Measurements from ENCODE around the gene CD55.

CD55 gene

DNA sequence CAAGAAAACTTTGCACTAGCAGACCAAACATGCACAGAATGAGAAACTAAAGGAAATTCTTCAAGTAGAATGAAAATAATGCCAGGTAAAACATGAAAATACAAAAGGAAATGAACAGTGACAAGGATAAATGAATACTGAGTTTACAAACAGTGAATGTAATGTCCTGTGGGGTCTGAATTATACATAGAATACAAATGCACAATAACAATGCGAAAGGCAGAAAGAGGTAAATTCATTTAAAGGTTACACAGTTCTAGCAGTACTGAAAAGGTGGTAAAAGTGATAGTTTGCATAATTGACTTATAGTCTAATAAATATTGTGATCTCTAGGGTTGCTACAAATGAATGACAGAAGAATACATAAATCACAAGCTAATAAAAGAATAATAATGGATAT is 12.9 kb downstream of the CD55 start:
- ChIA-PET CTCF (no interaction called here), POLR2A (no interaction called here)
- TF ChIP-seq, protein P1, sequence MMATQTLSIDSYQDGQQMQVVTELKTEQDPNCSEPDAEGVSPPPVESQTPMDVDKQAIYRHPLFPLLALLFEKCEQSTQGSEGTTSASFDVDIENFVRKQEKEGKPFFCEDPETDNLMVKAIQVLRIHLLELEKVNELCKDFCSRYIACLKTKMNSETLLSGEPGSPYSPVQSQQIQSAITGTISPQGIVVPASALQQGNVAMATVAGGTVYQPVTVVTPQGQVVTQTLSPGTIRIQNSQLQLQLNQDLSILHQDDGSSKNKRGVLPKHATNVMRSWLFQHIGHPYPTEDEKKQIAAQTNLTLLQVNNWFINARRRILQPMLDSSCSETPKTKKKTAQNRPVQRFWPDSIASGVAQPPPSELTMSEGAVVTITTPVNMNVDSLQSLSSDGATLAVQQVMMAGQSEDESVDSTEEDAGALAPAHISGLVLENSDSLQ (IDR thresholded peaks at IDR 0.05) = 0 out of 2 replicates have a peak, but pooled peaks have one; percentile 9
- TF ChIP-seq HDGF (IDR thresholded peaks at IDR 0.05; ENCODE audit: borderline replicate concordance) = no peak
- DNase-seq (ENCODE audit: extremely low spot score) = no peak

DNA sequence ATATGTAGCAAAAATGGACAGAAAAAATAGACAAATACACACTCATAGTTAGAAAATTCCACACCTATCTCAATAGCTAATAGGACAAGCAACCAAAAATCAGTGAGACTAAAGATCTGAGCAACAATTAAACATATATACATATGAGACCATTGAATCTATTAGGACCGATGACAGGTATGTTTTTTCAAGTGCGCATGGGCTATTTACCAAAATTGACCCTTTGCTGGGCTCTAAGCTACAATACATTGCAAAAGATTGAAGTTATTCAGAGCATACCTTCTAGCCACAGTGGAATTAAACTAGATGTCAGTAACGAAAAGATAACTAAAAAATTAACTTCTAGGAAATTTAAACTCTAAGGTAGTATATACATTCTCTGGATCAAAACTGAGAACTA is 13.7 kb downstream of the CD55 start:
- no peak for DNase-seq (ENCODE audit: extremely low spot score)
- POLR2A ChIA-PET = interaction anchor here (0.8 kb wide), 1 partner anchor 14 kb away, joined by 3 read pairs; the partner anchor contains the start of gene CD55
- CTCF ChIA-PET = no interaction called here
- no peak for TF ChIP-seq TARDBP (IDR thresholded peaks at IDR 0.05)
- TF ChIP-seq FOXM1 (IDR thresholded peaks at IDR 0.05; ENCODE audit: borderline replicate concordance) = no peak
- no peak for TF ChIP-seq FOXK2 (IDR thresholded peaks at IDR 0.05)
- TF ChIP-seq SUZ12 (IDR thresholded peaks at IDR 0.05) = no peak
- no peak for TF ChIP-seq NFRKB (IDR thresholded peaks at IDR 0.05)
- TF ChIP-seq, protein P1 (IDR thresholded peaks at IDR 0.05) = no peak
- no peak for TF ChIP-seq CTBP1 (IDR thresholded peaks at IDR 0.05; ENCODE audit: borderline replicate concordance)
- TF ChIP-seq ELF4 (IDR thresholded peaks at IDR 0.05) = no peak
- no peak for TF ChIP-seq BHLHE40 (IDR thresholded peaks at IDR 0.05; ENCODE audit: borderline replicate concordance)
- no peak for TF ChIP-seq ARNT (IDR thresholded peaks at IDR 0.05)
- TF ChIP-seq FOXA1 (IDR thresholded peaks at IDR 0.05) = no peak
- TF ChIP-seq LEF1 (IDR thresholded peaks at IDR 0.05; ENCODE audit: borderline replicate concordance) = no peak
- no peak for TF ChIP-seq L3MBTL2 (conservative IDR thresholded peaks at IDR 0.05)
- no peak for TF ChIP-seq ZNF384 (IDR thresholded peaks at IDR 0.05)
- TF ChIP-seq SP1 (IDR thresholded peaks at IDR 0.05) = no peak
- no peak for TF ChIP-seq HDGF (IDR thresholded peaks at IDR 0.05; ENCODE audit: borderline replicate concordance)

DNA sequence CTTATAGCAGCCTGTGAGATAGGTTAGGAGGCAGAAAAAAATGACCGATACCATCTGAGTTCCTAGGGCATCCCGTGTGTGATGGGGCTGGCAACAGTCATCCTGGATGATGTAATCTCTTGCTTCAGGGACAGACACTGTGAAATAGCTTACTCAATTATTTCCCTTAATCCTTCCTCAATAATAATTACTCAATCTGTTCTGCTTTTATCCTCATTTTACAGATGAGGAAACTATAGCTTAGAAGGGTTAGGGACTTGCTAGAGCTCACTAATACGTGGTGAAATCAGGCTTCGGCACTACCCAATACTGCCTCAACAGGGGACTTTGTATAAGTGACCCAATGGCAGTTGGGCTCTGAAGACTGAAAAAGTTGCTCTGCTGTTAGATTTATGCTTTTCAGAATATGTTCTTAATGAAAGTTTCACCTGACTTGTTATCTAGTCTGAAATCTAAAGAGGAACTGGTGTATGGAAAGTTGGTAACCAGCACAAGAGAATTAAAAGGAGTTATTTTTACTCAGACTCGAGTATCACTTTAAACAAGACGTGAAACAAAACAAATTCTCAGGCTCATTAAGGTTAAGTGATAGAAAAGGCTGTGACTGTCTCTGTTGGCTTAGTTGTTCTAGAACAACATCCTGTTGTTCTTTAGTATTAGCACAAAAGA is 14.4 kb downstream of the CD55 start:
- TF ChIP-seq FOXA1 (IDR thresholded peaks at IDR 0.05) = no peak
- no peak for TF ChIP-seq FOXK2 (IDR thresholded peaks at IDR 0.05)
- TF ChIP-seq NFRKB (IDR thresholded peaks at IDR 0.05) = no peak
- no peak for TF ChIP-seq LEF1 (IDR thresholded peaks at IDR 0.05; ENCODE audit: borderline replicate concordance)
- TF ChIP-seq HDGF (IDR thresholded peaks at IDR 0.05; ENCODE audit: borderline replicate concordance) = no peak
- TF ChIP-seq SP1 (IDR thresholded peaks at IDR 0.05) = no peak
- no peak for TF ChIP-seq TARDBP (IDR thresholded peaks at IDR 0.05)
- no peak for TF ChIP-seq SUZ12 (IDR thresholded peaks at IDR 0.05)
- TF ChIP-seq ARNT (IDR thresholded peaks at IDR 0.05) = no peak
- TF ChIP-seq BHLHE40 (IDR thresholded peaks at IDR 0.05; ENCODE audit: borderline replicate concordance) = no peak
- TF ChIP-seq, protein P1 (IDR thresholded peaks at IDR 0.05) = no peak
- TF ChIP-seq ELF4 (IDR thresholded peaks at IDR 0.05) = no peak
- TF ChIP-seq L3MBTL2 (conservative IDR thresholded peaks at IDR 0.05) = no peak
- TF ChIP-seq CTBP1 (IDR thresholded peaks at IDR 0.05; ENCODE audit: borderline replicate concordance) = no peak
- TF ChIP-seq ZNF384 (IDR thresholded peaks at IDR 0.05) = no peak
- no peak for TF ChIP-seq FOXM1 (IDR thresholded peaks at IDR 0.05; ENCODE audit: borderline replicate concordance)
- ChIA-PET CTCF (no interaction called here), POLR2A (interaction anchor here (0.8 to 1.4 kb wide), 2 partner anchors 14 kb away, joined by 3 to 5 read pairs; partner anchors contain the start of gene CD55)
- DNase-seq (ENCODE audit: extremely low spot score) = no peak

DNA sequence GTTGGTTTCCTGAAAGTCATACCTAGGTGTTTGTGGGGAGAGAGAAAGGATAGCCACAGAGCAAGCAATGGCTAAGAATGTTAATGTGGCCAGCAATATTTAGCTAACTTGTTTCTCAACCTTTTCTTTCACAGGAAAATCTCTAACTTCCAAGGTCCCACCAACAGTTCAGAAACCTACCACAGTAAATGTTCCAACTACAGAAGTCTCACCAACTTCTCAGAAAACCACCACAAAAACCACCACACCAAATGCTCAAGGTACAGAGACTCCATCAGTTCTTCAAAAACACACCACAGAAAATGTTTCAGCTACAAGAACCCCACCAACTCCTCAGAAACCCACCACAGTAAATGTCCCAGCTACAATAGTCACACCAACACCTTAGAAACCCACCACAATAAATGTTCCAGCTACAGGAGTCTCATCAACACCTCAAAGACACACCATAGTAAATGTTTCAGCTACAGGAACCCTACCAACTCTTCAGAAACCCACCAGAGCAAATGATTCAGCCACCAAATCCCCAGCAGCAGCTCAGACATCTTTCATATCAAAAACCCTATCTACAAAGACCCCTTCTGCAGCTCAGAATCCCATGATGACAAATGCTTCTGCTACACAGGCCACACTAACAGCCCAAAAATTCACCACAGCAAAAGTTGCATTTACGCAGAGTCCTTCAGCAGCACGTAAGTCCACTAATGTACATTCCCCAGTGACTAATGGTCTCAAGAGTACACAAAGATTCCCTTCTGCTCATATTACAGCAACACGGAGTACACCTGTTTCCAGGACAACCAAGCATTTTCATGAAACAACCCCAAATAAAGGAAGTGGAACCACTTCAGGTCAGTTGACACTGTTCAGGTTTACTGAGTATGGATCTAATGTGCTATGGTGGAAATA is 15.3 kb downstream of the CD55 start:
- POLR2A ChIA-PET = interaction anchor here (1.4 kb wide), 1 partner anchor 15 kb away, joined by 5 read pairs; the partner anchor contains the start of gene CD55
- DNase-seq (ENCODE audit: extremely low spot score) = no peak
- CTCF ChIA-PET = no interaction called here
- no peak for TF ChIP-seq FOXA1 (IDR thresholded peaks at IDR 0.05)

DNA sequence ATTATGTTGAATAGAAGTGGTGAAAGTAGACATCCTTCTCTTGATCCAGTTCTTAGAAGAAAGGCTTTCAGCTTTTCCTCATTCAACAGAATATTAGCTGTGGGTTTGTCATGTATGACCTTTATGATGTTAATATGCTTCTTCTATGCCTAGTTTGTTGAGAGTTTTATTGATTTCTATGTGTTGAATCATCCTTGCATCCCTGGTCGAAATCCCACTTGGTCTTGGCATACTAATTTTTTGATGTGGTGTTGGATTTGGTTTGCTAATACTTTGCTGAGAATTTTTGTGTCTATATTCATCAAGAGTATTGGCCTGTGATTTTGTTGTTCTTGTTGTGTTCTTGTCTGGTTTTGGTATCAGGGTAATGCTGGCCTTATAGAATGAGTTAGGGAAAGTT is 20.9 kb downstream of the CD55 start:
- ChIA-PET POLR2A (no interaction called here), CTCF (no interaction called here)
- DNase-seq (ENCODE audit: extremely low spot score) = no peak
- TF ChIP-seq BHLHE40 (IDR thresholded peaks at IDR 0.05; ENCODE audit: borderline replicate concordance) (no peak), SP1 (IDR thresholded peaks at IDR 0.05) (no peak), FOXK2 (IDR thresholded peaks at IDR 0.05) (no peak), LEF1 (IDR thresholded peaks at IDR 0.05; ENCODE audit: borderline replicate concordance) (no peak), CTBP1 (IDR thresholded peaks at IDR 0.05; ENCODE audit: borderline replicate concordance) (no peak), TARDBP (IDR thresholded peaks at IDR 0.05) (no peak), HDGF (IDR thresholded peaks at IDR 0.05; ENCODE audit: borderline replicate concordance) (no peak), L3MBTL2 (conservative IDR thresholded peaks at IDR 0.05) (no peak), ZNF384 (IDR thresholded peaks at IDR 0.05) (no peak)
- TF ChIP-seq, protein P1 (IDR thresholded peaks at IDR 0.05) = no peak
